ENCODE data around the gene SIN3B.

The SIN3B gene

DNA sequence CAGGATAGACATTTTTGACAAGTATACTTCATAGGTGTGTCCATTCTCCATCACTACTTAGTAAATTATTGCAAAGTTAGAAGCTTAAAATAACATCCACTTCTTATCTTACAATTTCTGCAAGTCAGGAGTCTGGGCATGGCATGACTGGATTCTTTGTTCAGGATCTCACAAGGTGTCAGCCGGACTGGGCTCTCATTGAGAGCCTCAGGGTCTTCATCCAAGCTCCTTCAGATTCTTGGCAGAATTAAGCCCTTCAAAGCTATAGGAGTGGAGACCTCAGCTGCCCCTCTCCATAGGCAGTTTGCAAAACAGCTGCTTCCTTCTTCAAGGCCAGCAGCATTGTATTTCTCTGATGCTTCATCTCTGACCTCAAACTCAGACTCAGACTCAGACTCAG lies 9.1 kb upstream of the SIN3B start:
- no peak for DNase-seq
- intact Hi-C loops (cut with DNase I): no loop called here

GRCh38 chr19:16821081-16821480 lies 8.1 kb upstream of the SIN3B start:
- intact Hi-C loops (cut with DNase I): no loop called here
- no peak for DNase-seq

DNA sequence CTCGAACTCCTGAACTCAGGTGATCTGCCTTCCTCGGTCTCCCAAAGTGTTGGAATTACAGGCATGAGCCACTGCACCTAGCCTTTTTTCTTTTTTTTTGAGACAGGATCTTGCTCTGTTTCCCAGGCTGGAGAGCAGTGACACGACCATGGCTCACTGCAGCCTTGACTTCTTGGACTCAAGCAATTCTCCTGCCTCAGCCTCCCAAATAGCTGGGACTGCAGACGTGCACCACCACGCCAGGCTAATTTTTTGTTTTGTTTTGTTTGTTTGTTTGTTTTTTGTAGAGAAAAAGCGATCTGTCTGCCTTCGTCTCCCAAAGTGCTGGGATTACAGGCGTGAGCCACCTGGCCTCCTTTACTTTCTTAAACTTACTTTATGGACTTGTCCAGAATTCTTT lies 6.5 kb upstream of the SIN3B start:
- intact Hi-C loops (cut with DNase I): no loop called here

GRCh38 chr19:16824658-16825311 lies 4.4 kb upstream of the SIN3B start:
- intact Hi-C loops (cut with DNase I): no loop called here
- DNase-seq: no peak

More for the DNA sequence above, 6.5 kb upstream of the SIN3B start:
- no peak for DNase-seq

DNA sequence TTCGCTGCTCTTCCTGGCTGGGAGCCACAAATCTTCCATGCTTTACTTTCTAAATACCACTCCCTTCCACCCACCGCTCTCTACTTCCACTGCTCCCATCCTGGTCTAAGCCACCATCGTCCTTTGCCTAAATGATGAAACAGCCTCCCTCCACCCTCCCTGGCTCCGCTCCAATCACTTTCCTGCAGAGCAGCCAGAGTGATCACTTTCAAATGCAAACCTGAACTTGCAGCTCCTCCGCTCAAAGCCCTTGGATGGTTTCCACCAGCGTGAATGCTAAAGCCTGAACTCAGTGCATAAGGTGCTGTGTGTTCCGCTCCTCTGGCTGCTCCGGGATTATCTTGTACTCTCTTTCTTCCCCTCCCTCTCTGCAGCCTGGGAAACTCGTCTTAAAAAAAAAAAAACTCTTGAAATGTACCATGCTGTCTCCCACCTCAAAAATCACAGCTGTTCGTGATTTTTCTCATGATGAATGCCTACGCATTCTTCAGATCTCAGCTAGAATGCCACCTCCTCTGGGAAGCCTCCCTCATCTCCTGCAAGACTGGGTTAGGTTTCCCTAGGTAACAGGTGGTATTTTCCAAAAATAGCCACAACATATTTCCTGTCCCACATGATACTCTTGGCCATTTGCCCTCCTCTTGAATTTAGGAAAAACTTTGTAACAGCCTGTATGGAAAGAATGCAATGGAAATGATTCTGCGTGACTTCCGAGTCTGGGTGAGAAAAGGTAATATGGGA lies 3.7 kb upstream of the SIN3B start:
- intact Hi-C loops (cut with DNase I): no loop called here
- peak; percentile 32 to 93 (median 74) for DNase-seq

DNA sequence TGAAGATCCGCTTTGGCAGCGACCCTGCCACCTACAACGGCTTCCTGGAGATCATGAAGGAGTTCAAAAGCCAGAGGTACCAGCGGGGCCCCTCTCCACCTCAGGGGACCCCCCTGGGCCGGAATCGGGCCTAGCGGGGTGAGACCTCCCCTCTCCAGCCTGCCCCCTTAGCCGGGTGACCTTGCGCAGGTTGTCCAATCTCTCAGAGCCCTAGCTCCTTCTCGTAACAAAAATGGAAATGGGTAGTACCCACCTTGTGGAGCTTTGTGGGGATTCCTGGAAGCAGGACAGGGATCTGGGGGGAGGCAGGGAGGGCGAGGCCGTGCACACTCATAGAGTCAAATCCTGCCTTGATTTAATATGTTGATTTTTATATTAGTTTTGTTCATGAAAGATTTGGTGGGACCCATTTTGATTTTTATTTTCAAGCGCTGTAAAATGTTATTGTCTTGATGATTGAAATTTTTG lies 658 bp downstream of the SIN3B start:
- no peak for DNase-seq
- intact Hi-C loops (cut with DNase I): no loop called here

GRCh38 chr19:16830679-16831078 lies 1.5 kb downstream of the SIN3B start:
- intact Hi-C loops (cut with DNase I): no loop called here
- DNase-seq: no peak

- peak in 34 of 42 donors; percentile 22 to 90 (median 59) for DNase-seq
- intact Hi-C loops (cut with DNase I): no loop called here
Measured at GRCh38 chr19:16831531-16831930, 2.3 kb downstream of the SIN3B start.

- no peak for DNase-seq
- intact Hi-C loops (cut with DNase I): no loop called here
Measured at GRCh38 chr19:16834747-16835146, 5.5 kb downstream of the SIN3B start.

DNA sequence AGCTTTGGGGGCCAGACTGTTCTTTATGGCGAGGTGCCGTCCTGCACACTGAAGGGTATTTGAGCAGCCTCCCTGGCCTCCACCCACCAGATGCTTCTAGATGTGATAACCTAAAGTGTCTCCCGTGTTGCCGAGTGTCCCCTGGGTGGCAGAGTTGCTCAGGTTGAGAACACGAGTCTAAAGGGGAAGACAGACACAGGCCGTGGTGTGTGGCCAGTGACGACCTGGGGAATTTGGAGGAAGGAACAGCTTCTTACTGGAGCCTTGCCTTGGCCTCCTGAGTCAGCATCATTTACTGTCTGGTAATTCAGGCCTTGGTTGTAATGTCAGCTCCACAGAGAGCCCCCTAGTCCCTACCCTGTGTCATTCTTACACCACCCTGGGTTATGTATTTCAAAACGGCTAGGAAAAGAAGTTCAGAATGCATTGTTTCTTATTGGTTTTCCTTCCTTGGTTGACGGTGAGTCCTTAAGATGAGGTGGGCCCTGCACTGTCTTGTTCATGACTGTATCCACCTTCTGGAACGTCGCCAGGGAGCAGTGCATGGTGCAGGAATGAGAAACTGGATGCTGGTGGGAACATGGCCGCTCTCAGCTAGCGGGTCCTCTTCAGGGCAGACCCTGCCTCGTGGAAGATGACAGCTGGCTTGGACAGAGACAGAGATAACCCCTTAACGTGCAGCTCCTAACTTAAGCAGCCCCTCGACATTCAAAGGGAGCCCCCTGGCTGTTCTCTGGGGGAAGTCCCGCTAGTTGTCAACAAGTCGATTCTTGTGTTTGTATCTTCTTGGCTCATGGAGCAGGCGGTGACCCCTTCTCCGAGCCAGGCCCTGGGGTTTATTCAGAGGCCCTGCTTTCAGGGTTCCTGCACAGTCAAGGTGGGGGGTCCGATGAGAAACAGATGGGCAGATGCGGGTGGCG lies 7.2 kb downstream of the SIN3B start:
- intact Hi-C loops (cut with DNase I): no loop called here
- peak in 8 of 42 donors; percentile 17 to 47 (median 22) for DNase-seq

DNA sequence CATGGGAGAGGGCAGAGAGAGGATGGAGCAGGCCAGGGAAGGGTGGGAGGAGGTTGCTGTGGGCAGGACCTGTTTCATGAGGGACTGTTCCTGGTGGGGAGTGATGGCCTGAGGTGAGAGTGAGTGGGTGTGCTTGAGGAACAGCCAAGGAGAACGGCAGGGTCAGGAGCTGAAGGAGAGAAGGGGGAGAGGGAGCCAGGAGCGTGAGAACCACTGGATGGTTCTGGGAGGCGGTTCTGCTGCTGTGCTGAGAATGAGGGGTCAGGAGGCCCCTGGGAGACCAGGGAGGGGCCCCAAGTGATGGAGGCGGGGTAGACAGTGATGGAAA lies 7.8 kb downstream of the SIN3B start:
- intact Hi-C loops (cut with DNase I): no loop called here
- no peak for DNase-seq

- intact Hi-C loops (cut with DNase I): no loop called here
- DNase-seq: no peak
Measured at GRCh38 chr19:16841391-16841926, 12.3 kb downstream of the SIN3B start.

DNA sequence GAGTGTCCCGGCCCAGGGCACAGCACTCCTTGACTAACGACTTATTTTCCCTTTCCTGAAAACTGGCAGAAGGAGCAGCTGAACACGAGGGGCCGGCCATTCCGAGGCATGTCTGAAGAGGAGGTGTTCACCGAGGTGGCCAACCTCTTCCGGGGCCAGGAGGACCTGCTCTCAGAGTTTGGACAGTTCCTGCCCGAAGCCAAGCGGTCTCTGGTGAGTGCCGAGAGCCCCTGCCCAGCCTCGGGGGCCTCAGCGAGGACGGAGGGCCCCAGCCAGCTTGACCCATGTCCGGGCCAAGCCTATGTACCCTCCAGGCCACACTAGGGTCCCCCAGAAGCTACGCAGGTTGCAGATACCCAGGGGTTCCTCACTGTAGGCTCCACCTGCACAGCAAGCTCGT lies 17.7 kb downstream of the SIN3B start:
- DNase-seq: no peak
- intact Hi-C loops (cut with DNase I): no loop called here

GRCh38 chr19:16847430-16847829 lies 18.2 kb downstream of the SIN3B start:
- DNase-seq: no peak
- intact Hi-C loops (cut with DNase I): no loop called here

- intact Hi-C loops (cut with DNase I): no loop called here
- DNase-seq: no peak
Measured at GRCh38 chr19:16849168-16849567, 20.0 kb downstream of the SIN3B start.

GRCh38 chr19:16850133-16850532 lies 20.9 kb downstream of the SIN3B start:
- intact Hi-C loops (cut with DNase I): no loop called here
- DNase-seq: no peak

DNA sequence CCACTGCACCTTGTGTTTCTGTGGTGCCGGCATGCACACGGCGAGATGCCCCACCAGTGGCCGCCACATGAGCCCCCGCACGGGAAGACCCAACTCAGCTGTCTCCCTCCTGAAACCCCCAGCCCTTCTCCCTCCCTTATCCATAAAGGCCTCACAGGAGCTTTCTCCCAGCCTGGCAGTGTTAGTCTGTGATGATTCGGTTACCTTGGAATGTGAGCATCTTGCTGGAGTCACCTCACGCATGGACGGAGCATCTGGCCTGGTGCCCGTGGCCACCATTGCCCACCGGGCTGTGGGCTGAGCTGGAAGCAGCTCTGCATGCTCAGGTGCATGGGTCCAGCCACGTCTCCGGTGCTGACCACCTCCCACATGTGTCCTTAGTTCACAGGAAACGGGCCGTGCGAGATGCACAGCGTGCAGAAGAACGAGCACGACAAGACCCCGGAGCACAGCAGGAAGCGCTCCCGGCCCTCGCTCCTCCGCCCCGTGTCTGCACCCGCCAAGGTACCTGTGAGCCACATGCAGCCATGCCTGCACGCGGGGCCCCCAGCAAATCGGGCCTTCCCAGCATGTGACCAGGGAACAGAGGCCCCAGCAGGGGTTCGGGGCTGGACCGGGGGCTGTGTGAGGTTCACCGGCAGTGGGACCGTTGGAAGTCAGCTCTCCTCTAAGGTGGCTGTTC lies 22.0 kb downstream of the SIN3B start:
- intact Hi-C loops (cut with DNase I): no loop called here

DNA sequence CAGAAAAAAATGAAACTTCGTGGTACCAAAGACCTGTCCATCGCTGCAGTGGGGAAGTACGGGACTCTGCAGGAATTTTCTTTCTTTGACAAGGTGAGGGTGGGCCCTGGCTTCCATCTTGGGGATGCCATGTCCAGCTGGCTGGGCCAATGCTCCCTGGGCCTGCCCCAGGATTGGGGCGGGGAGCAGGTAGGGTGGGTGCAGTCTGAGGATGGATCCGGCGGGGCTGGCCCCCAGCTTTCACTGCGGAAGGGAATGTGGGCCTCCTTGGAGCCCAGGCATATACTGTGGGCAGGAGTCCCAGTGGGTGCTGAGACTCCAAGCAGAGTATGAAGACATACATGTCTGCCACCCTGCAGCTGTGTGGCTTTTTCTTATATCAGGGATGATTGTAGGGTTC lies 23.9 kb downstream of the SIN3B start:
- no peak for DNase-seq
- intact Hi-C loops (cut with DNase I): no loop called here

More for the DNA sequence above, 22.0 kb downstream of the SIN3B start:
- no peak for DNase-seq

DNA sequence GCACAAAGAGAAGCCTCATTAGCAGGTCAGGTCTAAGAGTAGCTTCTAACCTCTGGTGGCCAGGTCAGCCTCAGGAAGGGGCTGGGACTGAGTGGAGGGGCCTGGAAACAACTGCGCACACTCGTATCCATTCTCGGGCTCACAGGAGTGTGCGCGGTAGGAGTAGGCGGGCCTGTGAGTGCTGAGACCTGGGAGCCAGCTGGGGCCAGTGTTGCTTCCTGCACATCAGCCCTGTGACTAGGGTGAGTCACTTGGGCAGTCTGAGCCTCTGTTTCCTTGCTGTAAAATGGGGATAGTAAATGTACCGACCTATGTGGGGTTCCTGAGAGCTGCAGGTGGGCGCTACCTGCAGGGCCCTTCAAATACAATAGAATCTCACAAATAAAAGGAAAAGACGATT lies 26.9 kb downstream of the SIN3B start:
- DNase-seq: no peak
- intact Hi-C loops (cut with DNase I): no loop called here

All from head of caudate nucleus (tissue), 42 donors.